HG03103 (cell line): ENCODE results near the gene OPN3.
A peak's percentile ranks its signal among the peaks of the same experiment; 100 is the strongest.

Experiments used
- ATAC-seq: cut with Tn5 transposase; IDR thresholded peaks from one replicate; pipeline ENCODE4 v1.9.1; 2021; ENCODE audit warnings: low read depth; ENCODE audit not compliant: unreplicated experiment

The OPN3 gene

GRCh38 chr1:241591736-241592135 lies 48.4 kb downstream of the OPN3 start:
- no peak for ATAC-seq

- ATAC-seq, result no peak
Measured at GRCh38 chr1:241591317-241591716, 48.9 kb downstream of the OPN3 start.

GRCh38 chr1:241590719-241591118 lies 49.5 kb downstream of the OPN3 start:
- no peak for ATAC-seq

GRCh38 chr1:241589521-241589920 lies 50.6 kb downstream of the OPN3 start:
- ATAC-seq, result no peak

GRCh38 chr1:241586905-241587512 lies 53.2 kb downstream of the OPN3 start:
- no peak for ATAC-seq

GRCh38 chr1:241582921-241583321 lies 57.2 kb downstream of the OPN3 start:
- ATAC-seq, result no peak

GRCh38 chr1:241579434-241579833 lies 60.7 kb downstream of the OPN3 start:
- no peak for ATAC-seq

- no peak for ATAC-seq
Measured at GRCh38 chr1:241574154-241574553, 66.0 kb downstream of the OPN3 start.

GRCh38 chr1:241569848-241570247 lies 70.3 kb downstream of the OPN3 start:
- ATAC-seq, result no peak

GRCh38 chr1:241560849-241561187 lies 79.4 kb downstream of the OPN3 start:
- ATAC-seq, result no peak

GRCh38 chr1:241560146-241560848 lies 79.9 kb downstream of the OPN3 start:
- no peak for ATAC-seq

GRCh38 chr1:241557551-241558193 lies 82.5 kb downstream of the OPN3 start:
- ATAC-seq, result no peak

- no peak for ATAC-seq
Measured at GRCh38 chr1:241557031-241557430, 83.1 kb downstream of the OPN3 start.

- no peak for ATAC-seq
Measured at GRCh38 chr1:241555526-241555925, 84.6 kb downstream of the OPN3 start.

- no peak for ATAC-seq
Measured at GRCh38 chr1:241553886-241554592, 86.1 kb downstream of the OPN3 start.

GRCh38 chr1:241551759-241552638 lies 88.2 kb downstream of the OPN3 start:
- ATAC-seq, result peak; percentile 70

GRCh38 chr1:241550318-241550717 lies 89.9 kb downstream of the OPN3 start:
- ATAC-seq, result no peak

GRCh38 chr1:241548008-241548407 lies 92.2 kb downstream of the OPN3 start:
- ATAC-seq, result no peak
